ENCODE data around the gene ETFDH.

ETFDH gene

DNA sequence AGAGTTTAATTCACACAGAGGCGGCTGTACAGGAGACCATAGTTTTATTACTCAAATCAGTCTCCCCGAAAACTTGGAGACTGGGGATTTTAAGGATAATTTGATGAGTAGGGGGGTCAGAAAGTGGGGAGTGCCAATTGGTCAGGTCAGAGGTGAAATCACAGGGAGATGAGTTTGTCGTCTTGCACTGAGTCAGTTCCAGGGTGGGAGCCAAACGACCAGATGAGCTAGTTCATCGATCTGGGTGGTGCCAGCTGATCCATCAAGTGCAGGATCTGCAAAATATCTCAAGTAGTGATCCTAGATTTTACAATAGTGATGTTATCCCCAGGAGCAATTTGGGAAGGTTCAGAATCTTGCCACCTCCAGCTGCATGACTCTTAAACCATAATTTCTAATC lies 4.0 kb downstream of the ETFDH start:
- TF ChIP-seq SIN3A (IDR thresholded peaks at IDR 0.05; ENCODE audit: borderline replicate concordance, insufficient read depth, low read length) (no peak), TAF1 (IDR thresholded peaks at IDR 0.05; ENCODE audit: borderline replicate concordance, insufficient read depth, low read length) (no peak), REST (IDR thresholded peaks at IDR 0.05; ENCODE audit: insufficient read depth in 1 of 2, low read depth in 2 of 2, low read length in 2 of 2) (no peak), FOXP2 (optimal IDR thresholded peaks at IDR 0.05; ENCODE audit: borderline replicate concordance, extremely low read depth, extremely low read length, insufficient read depth) (no peak), POLR2AphosphoS5 (IDR thresholded peaks at IDR 0.05; ENCODE audit: low read depth, low read length) (no peak)

DNA sequence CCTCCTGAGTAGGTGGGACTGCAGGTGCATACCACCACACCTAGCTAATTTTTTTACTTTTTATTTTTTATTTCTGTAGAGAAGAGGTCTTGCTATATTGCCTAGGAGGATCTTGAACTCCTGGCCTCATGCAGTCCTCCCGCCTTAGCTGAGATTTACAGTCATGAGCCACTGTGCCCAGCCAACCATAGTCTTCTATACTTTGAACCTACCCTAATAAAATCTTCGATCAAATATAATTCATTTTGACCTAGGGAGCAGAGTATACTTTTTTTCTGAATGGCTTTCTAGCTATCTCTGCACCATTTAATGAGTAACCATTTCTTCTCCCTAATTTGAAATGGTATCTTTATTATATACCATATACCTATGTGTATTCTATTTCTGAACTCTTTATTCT lies 6.7 kb downstream of the ETFDH start:
- TF ChIP-seq SIN3A (IDR thresholded peaks at IDR 0.05; ENCODE audit: borderline replicate concordance, insufficient read depth, low read length) (no peak), FOXP2 (optimal IDR thresholded peaks at IDR 0.05; ENCODE audit: borderline replicate concordance, extremely low read depth, extremely low read length, insufficient read depth) (no peak), TAF1 (IDR thresholded peaks at IDR 0.05; ENCODE audit: borderline replicate concordance, insufficient read depth, low read length) (no peak), POLR2AphosphoS5 (IDR thresholded peaks at IDR 0.05; ENCODE audit: low read depth, low read length) (no peak), REST (IDR thresholded peaks at IDR 0.05; ENCODE audit: insufficient read depth in 1 of 2, low read depth in 2 of 2, low read length in 2 of 2) (no peak)

DNA sequence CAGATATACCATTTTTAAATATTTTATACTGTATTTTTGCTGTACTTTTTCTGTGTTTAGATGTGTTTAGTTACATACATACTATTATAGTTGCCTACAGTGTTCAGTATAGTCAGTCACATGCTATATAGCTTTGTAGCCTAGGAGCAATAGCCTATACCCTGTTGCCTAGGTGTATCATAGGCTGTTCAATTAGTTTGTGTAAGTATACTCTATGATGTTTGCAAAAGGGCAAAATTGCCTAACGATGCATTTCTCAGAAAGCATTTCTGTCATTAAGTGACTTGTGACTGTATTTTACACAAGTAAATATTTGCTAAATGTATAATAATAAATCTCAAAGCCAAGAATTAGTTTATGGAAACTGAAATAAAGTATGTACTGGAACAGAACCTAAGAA lies 9.5 kb downstream of the ETFDH start:
- no peak for TF ChIP-seq FOXP2 (optimal IDR thresholded peaks at IDR 0.05; ENCODE audit: borderline replicate concordance, extremely low read depth, extremely low read length, insufficient read depth)
- no peak for TF ChIP-seq TAF1 (IDR thresholded peaks at IDR 0.05; ENCODE audit: borderline replicate concordance, insufficient read depth, low read length)
- no peak for TF ChIP-seq SIN3A (IDR thresholded peaks at IDR 0.05; ENCODE audit: borderline replicate concordance, insufficient read depth, low read length)
- TF ChIP-seq POLR2AphosphoS5 (IDR thresholded peaks at IDR 0.05; ENCODE audit: low read depth, low read length), result no peak
- no peak for TF ChIP-seq REST (IDR thresholded peaks at IDR 0.05; ENCODE audit: insufficient read depth in 1 of 2, low read depth in 2 of 2, low read length in 2 of 2)

DNA sequence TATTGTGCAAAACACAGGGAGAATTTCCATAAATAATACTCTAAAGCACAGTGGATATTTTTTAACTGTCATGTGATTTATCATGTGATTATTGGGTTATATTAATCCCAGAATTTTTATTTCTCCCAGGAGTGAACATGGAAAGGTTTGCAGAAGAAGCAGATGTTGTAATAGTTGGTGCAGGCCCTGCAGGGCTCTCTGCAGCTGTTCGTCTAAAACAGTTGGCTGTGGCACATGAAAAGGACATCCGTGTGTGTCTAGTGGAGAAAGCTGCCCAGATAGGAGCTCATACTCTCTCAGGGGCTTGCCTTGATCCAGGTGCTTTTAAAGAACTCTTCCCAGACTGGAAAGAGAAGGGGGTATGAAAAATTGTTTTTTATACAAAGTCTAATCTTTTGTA lies 10.0 kb downstream of the ETFDH start:
- TF ChIP-seq SIN3A (IDR thresholded peaks at IDR 0.05; ENCODE audit: borderline replicate concordance, insufficient read depth, low read length) (no peak), POLR2AphosphoS5 (IDR thresholded peaks at IDR 0.05; ENCODE audit: low read depth, low read length) (no peak)

DNA sequence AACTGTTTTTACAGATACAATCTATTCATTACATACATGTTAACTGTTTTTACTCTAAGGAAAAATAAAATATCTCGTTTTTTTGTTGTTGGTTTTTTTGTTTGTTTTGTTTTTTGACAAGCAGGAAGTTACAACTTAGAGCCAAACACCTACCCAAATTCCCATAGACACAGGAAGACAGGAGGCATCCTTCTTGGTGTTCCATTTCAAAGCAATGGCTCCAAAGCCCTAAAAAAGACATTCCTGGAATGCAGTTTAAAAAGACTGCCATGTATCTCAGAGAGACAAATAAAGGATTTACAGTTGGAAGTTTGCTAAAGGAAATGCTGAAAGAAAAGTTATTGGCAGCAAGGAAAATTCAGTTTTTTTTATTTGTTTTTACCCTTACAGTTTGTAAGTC lies 16.7 kb downstream of the ETFDH start:
- TF ChIP-seq REST (IDR thresholded peaks at IDR 0.05; ENCODE audit: insufficient read depth in 1 of 2, low read depth in 2 of 2, low read length in 2 of 2) (no peak), FOXP2 (optimal IDR thresholded peaks at IDR 0.05; ENCODE audit: borderline replicate concordance, extremely low read depth, extremely low read length, insufficient read depth) (no peak), SIN3A (IDR thresholded peaks at IDR 0.05; ENCODE audit: borderline replicate concordance, insufficient read depth, low read length) (no peak), TAF1 (IDR thresholded peaks at IDR 0.05; ENCODE audit: borderline replicate concordance, insufficient read depth, low read length) (no peak), POLR2AphosphoS5 (IDR thresholded peaks at IDR 0.05; ENCODE audit: low read depth, low read length) (no peak)

Measured in PFSK-1 (cell line).